Suprapubic skin (tissue), 4 donors: ENCODE measurements around the gene TOGARAM2. TPM values are rescaled to one million over a fixed set of nuclear protein-coding genes. Genes with fewer than 3 reads are reported as not detected.
"Not testable (repeated sequence)": the region's sequence is repeated elsewhere in the genome, so short reads cannot be mapped to it uniquely, and the experiment has no call there.

ENCODE experiments used
- DNase-seq, 2 donors: peaks; one replicate each; pipeline ENCODE4 v3.0.0-alpha.2; 2019; ENCODE audit warnings: low spot score in 2 of 2
- H3K27ac ChIP-seq: fragments of 200-600 bp; sonication (generic); one replicate; pipeline ENCODE4 v1.5.1; 2019
- H3K27me3 ChIP-seq: fragments of 200-600 bp; sonication (generic); one replicate; pipeline ENCODE4 v1.5.1; 2019
- H3K36me3 ChIP-seq: fragments of 200-600 bp; sonication (generic); one replicate; pipeline ENCODE4 v1.5.1; 2019
- H3K4me1 ChIP-seq: fragments of 200-600 bp; sonication (generic); one replicate; pipeline ENCODE4 v1.5.1; 2019
- H3K4me3 ChIP-seq: fragments of 200-600 bp; sonication (generic); one replicate; pipeline ENCODE4 v1.5.1; 2019; ENCODE audit warnings: mild to moderate bottlenecking
- H3K9me3 ChIP-seq: fragments of 200-600 bp; sonication (generic); one replicate; pipeline ENCODE4 v1.5.1; 2019
- CTCF ChIP-seq, 2 donors: fragments of 200-600 bp in 1 of 2; fragments of 450-650 bp in 1 of 2; sonication (generic) in 1 of 2; IDR thresholded peaks; one replicate each; pipeline ENCODE4 v1.5.1; 2016 to 2019; ENCODE audit warnings: antibody characterized with exemption in 2 of 2, mild to moderate bottlenecking in 1 of 2, moderate library complexity in 1 of 2
- EP300 ChIP-seq: sonication (generic); formaldehyde crosslinking; IDR thresholded peaks from one replicate; pipeline ENCODE4 v1.6.1; 2017; ENCODE audit warnings: antibody characterized with exemption
- POLR2A ChIP-seq, 2 donors: fragments of 450-650 bp; IDR thresholded peaks; one replicate each; pipeline ENCODE4 v1.6.1; 2017; ENCODE audit warnings: antibody characterized with exemption in 2 of 2, mild to moderate bottlenecking in 2 of 2, moderate library complexity in 2 of 2
- POLR2AphosphoS5 ChIP-seq, 3 donors: sonication (generic); formaldehyde crosslinking; IDR thresholded peaks; one replicate each; pipeline ENCODE4 v1.6.1; 2017; ENCODE audit warnings: antibody characterized with exemption in 3 of 3
- WGBS: methylation state at CpG from one replicate; pipeline ENCODE4 v1.1.5; 2018; 5-methylcytosine and 5-hydroxymethylcytosine counted together
- total RNA-seq, 4 donors: library from RNA; depleted of rRNA; stranded (reverse); fragments of >200 nt; gene quantifications; one replicate each; pipeline ENCODE4 v1.1.0, GENCODE V29; 2016

TOGARAM2 gene
- total RNA-seq, 4 donors from 2014 or later, result 0.08 to 4.9 (median 1.4) TPM

DNA sequence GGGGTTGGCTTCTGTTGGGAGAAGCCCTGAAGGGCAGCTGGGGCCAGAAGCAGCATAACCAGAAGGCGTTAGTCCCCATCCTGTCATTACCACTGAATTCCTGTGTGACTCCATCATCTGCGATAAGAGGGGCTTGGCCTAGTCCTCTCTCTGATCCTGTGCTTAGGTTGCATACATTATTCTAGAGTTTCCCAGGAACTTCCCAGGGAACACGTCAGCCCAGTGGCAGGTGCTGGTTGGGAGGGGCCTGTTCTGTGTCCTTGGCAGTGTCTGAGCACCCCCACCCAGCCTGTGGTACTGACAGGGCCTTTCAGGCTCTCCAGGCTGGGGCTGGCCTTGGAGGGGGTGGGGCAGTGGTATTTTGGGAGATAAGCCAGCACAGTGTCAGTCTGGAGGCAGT is 4.5 kb upstream of the TOGARAM2 start:
- Histone ChIP-seq H3K4me3 (no peak overlapping the region), H3K4me1 (peaks cover 25% of the 10 kb centered on the region), H3K27ac (no peak overlapping the region), H3K36me3 (no peaks in the 10 kb centered on the region), H3K9me3 (no peaks in the 10 kb centered on the region), H3K27me3 (no peaks in the 10 kb centered on the region)
- DNase-seq, result peak in 1 of 2 donors; percentile 71
- WGBS, result 61% methylated on average over 3 of the region's 3 CpGs
- no peak for TF ChIP-seq CTCF (IDR thresholded peaks at IDR 0.05)
- no peak for TF ChIP-seq POLR2A (IDR thresholded peaks at IDR 0.05)
- no peak for TF ChIP-seq POLR2AphosphoS5 (IDR thresholded peaks at IDR 0.05)
- TF ChIP-seq EP300, result no peak

DNA sequence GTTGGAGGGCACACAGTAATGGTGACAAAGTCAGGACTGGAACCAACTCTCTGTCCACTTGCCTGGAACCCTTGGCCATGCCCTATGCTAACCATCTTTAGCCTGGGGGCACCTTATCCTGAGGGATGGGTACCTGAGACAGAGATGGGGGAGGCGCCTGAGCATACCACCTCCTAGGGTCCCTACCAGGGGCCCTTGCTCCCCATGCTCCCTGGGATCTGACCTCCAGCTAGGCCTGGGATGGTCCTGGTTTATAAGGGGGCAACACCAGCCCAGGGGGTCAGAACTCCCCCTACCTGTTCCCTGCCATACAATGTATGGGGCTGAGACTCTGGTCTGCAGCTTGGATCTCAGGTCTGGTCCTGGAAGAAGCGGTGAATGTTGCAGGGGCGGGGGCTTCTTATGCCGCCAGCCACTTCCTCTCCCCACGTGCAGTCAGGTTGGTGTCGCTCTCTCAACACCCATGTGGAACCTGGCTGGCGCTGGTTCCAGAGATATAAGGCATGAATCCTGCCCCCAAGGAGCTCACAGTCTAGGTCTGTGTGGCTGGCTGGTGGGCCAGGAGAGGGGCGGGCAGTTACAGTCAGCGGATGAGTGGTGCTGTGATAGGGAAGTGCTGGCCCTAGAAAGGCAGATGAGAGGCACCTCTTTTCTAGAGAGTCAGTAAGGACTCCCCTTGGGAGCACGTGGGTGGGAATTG is 3.8 kb upstream of the TOGARAM2 start:
- H3K27ac ChIP-seq, result no peak overlapping the region
- H3K27me3 ChIP-seq, result no peaks in the 10 kb centered on the region
- peak in 1 of 2 donors; percentile 37 for DNase-seq
- no peaks in the 10 kb centered on the region for H3K9me3 ChIP-seq
- H3K4me3 ChIP-seq, result no peak overlapping the region
- 80% methylated on average over 7 of the region's 10 CpGs for WGBS
- H3K36me3 ChIP-seq, result no peaks in the 10 kb centered on the region
- peaks cover 33% of the 10 kb centered on the region for H3K4me1 ChIP-seq
- TF ChIP-seq CTCF (IDR thresholded peaks at IDR 0.05), result no peak
- no peak for TF ChIP-seq POLR2AphosphoS5 (IDR thresholded peaks at IDR 0.05)
- TF ChIP-seq EP300, result no peak
- TF ChIP-seq POLR2A (IDR thresholded peaks at IDR 0.05), result no peak

DNA sequence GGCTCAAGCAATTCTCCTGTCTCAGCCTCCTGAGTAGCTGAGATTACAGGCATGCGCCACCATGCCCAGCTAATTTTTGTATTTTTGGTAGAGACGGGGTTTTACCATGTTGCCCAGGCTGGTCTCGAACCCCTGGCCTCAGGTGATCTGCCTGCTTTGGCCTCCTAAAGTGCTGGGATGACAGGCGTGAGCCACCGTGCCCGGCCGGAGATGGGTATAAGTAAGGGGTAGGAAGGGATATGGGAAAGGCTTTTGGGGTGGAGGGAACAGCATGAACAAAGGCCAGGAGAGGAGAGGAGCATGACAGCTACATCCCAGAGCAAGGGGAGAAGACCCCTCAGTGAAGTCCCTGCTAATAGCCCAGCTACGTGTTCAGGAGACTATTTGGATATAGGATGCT is 3.1 kb upstream of the TOGARAM2 start:
- H3K4me1 ChIP-seq, result peaks cover 35% of the 10 kb centered on the region
- peak in 1 of 2 donors; percentile 33 for DNase-seq
- H3K27me3 ChIP-seq, H3K36me3 ChIP-seq, H3K4me3 ChIP-seq, H3K27ac ChIP-seq, H3K9me3 ChIP-seq: not testable (repeated sequence)
- 92% methylated on average over 8 of the region's 8 CpGs for WGBS

DNA sequence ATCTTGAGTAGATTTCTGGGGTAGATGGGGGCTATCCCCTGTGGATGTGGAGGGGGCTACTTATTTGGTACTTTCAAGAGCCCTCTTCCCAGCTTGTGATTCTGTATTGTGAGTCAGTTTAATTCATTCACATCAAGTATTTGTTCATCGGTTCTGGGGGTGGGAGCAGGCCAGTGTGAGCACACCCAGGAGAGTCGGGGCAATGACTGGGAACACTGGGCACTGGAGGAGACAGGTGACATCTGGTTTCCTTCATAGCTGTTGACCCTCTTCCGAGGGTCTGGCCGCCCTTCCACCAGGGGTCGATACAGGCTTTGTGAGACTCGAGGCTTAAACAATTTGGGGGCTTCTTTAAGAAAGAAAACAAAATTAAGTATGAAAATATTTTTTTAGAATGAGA is 2.5 kb upstream of the TOGARAM2 start:
- no peaks in the 10 kb centered on the region for H3K9me3 ChIP-seq
- no peaks in the 10 kb centered on the region for H3K27me3 ChIP-seq
- H3K36me3 ChIP-seq, result no peaks in the 10 kb centered on the region
- H3K4me1 ChIP-seq, result peaks cover 35% of the 10 kb centered on the region
- H3K4me3 ChIP-seq, result no peak overlapping the region
- 67% methylated on average over 6 of the region's 6 CpGs for WGBS
- DNase-seq, result peak in 1 of 2 donors; percentile 15
- no peak overlapping the region for H3K27ac ChIP-seq
- TF ChIP-seq EP300, result no peak
- TF ChIP-seq CTCF (IDR thresholded peaks at IDR 0.05), result no peak
- no peak for TF ChIP-seq POLR2A (IDR thresholded peaks at IDR 0.05)
- TF ChIP-seq POLR2AphosphoS5 (IDR thresholded peaks at IDR 0.05), result no peak

- no peaks in the 10 kb centered on the region for H3K36me3 ChIP-seq
- no peak for DNase-seq
- 72% methylated on average over 6 of the region's 7 CpGs for WGBS
- peaks cover 35% of the 10 kb centered on the region for H3K4me1 ChIP-seq
- TF ChIP-seq POLR2AphosphoS5 (IDR thresholded peaks at IDR 0.05), result no peak
- TF ChIP-seq EP300, result no peak
- no peak for TF ChIP-seq CTCF (IDR thresholded peaks at IDR 0.05)
- TF ChIP-seq POLR2A (IDR thresholded peaks at IDR 0.05), result no peak
- H3K27me3 ChIP-seq, result no peaks in the 10 kb centered on the region
- no peak overlapping the region for H3K27ac ChIP-seq
- H3K4me3 ChIP-seq, result no peak overlapping the region
- no peaks in the 10 kb centered on the region for H3K9me3 ChIP-seq
These were observed 2.1 kb upstream of the TOGARAM2 start for GRCh38 chr2:28979041-28979440.
